ENCODE data around the gene TBC1D8. TPM values are rescaled to one million over a fixed set of nuclear protein-coding genes. Genes with fewer than 3 reads are reported as not detected.
A peak's percentile ranks its signal among the peaks of the same experiment; 100 is the strongest.

Gene TBC1D8
- total and polyA plus RNA-seq, 9 of the 15 experiments (the other 6 are each of a cell fraction or from before 2014, with no cell fraction given) = 0.36 to 1.3 (median 0.82) TPM

DNA sequence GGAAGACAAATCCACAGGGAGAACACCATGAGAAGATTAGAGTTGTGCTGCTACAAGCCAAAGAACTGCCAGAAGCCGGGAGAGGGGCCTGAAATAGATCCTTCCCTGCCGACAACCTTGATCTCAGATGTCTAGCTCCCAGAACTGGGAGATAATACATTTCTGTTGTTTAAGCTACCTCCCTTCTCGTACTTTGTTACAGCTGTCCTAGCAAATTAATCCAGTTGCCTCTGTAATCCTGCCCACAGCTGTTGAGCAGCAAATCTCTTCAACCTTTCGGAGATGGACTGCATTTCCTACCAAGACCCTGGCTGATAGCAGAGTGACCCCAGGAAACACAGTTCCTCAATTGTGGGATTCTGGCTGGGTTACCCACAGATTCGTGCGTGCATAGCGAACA lies 2.6 kb upstream of the TBC1D8 start:
- Histone ChIP-seq H3K36me3 (ENCODE audit: control insufficient read depth, insufficient read depth, low read length) (no peaks in the 10 kb centered on the region), H3K9me3 (replicated peaks; ENCODE audit: control insufficient read depth, insufficient read depth, low read depth, low read length) (no peaks in the 10 kb centered on the region), H3K4me3 (no peak overlapping the region), H2AFZ (ENCODE audit: low read depth, low read length) (no peak overlapping the region), H4K20me1 (replicated peaks; ENCODE audit: control insufficient read depth, insufficient read depth, low read length) (no peaks in the 10 kb centered on the region), H3K9ac (ENCODE audit: insufficient read depth in 1 of 2, low read depth in 2 of 2, low read length in 2 of 2) (no peak overlapping the region), H3K79me2 (ENCODE audit: control insufficient read depth, insufficient read depth, low read length) (no peaks in the 10 kb centered on the region), H3K4me2 (ENCODE audit: insufficient read depth, low read length) (no peak overlapping the region), H3K9me1 (ENCODE audit: control insufficient read depth, insufficient read depth, low read length) (no peaks in the 10 kb centered on the region), H3K27me3 (ENCODE audit: control insufficient read depth in 2 of 2, insufficient read depth in 2 of 2, low read length in 2 of 2) (peaks cover 27 to 54% of the 10 kb centered on the region in 2 experiments), H3K4me1 (replicated peaks in 1 of 2; ENCODE audit: control insufficient read depth in 2 of 2, insufficient read depth in 2 of 2, low read length in 2 of 2) (peaks cover 2 to 15% of the 10 kb centered on the region in 2 experiments; a peak in 4 of 5 replicates), H3K27ac (ENCODE audit: extremely low read depth, low read depth, low read length) (no peak overlapping the region)
- no peak for FAIRE-seq
- no peak for ATAC-seq
- intact Hi-C loops (cut with micrococcal nuclease) (loop anchor here (2.0 to 5.0 kb wide), 3 partner anchors 99 to 141 kb away; partner anchors contain the start of gene CNOT11), in situ Hi-C loops (cut with MboI) (no loop called here)
- WGBS (ENCODE audit: insufficient coverage, low coverage, missing lambda C conversion rate) = 20% methylated on average over 7 of the region's 7 CpGs
- DNase-seq (ENCODE audit: extremely low read depth in 1 of 4, low spot score in 3 of 4) = no peak
- TF ChIP-seq MCM3 (IDR thresholded peaks at IDR 0.05) = no peak
- no peak for TF ChIP-seq ELF4 (CRISPR knock-in tag; IDR thresholded peaks at IDR 0.05)
- no peak for TF ChIP-seq ZNF311 (CRISPR knock-in tag; IDR thresholded peaks at IDR 0.05)
- no peak for TF ChIP-seq NFXL1 (CRISPR knock-in tag; IDR thresholded peaks at IDR 0.05)
- no peak for TF ChIP-seq ZNF551 (CRISPR knock-in tag; IDR thresholded peaks at IDR 0.05)
- TF ChIP-seq SPI1 (IDR thresholded peaks at IDR 0.05; ENCODE audit: borderline replicate concordance, low read depth, low read length) = 0 out of 2 replicates have a peak, but pooled peaks have one; percentile 9
- TF ChIP-seq TFAM (CRISPR knock-in tag; conservative IDR thresholded peaks at IDR 0.05) = no peak
- TF ChIP-seq POLR3G (IDR thresholded peaks at IDR 0.05; ENCODE audit: extremely low read depth, insufficient read length, insufficient replicate concordance) = no peak
- ChIA-PET POLR2A (no interaction called here), CTCF (ENCODE audit: low intra/inter-chr PET ratio) (interaction anchor here (1.2 to 3.5 kb wide), 2 partner anchors 117 to 141 kb away, joined by 4 to 17 read pairs; no protein-coding TSS in a partner anchor)
- no TSS peak for BruUV-seq (replicated peaks)

Measured in K562 (cell line).